ENCODE data around the gene RFPL3. TPM values are rescaled to one million over a fixed set of nuclear protein-coding genes. Genes with fewer than 3 reads are reported as not detected.

RFPL3 gene
- total RNA-seq, 1 donor from 2014 or later: not detected

DNA sequence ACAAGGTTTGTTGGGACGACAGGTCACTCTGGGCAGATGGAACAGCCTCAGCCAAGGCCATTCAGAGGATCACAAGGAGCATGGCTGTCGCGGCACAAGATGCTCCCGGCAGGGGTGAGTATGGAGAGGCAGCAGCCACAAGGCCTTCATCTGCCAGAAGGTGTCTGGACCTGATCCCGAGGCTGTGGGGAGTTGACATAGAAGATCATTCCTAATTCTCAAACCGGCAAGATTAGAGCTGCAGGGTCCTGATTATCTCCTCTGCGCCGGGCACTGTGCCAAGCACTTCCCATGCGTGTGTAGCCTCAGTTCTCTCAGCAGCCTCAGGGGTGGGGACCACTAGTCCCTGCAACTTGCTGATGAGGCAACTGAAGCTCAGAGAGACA is 32.3 kb upstream of the RFPL3 start:
- DNase-seq: no peak
- Mint-ChIP-seq H3K4me1 (ENCODE audit: low read depth, unreplicated experiment) (no peaks in the 10 kb centered on the region), H3K36me3 (ENCODE audit: unreplicated experiment) (peaks cover 11% of the 10 kb centered on the region), H3K27ac (ENCODE audit: unreplicated experiment) (no peak overlapping the region), H3K27me3 (ENCODE audit: unreplicated experiment) (peaks cover 2% of the 10 kb centered on the region), H3K9me3 (ENCODE audit: unreplicated experiment) (peaks cover 3% of the 10 kb centered on the region), H3K4me3 (ENCODE audit: unreplicated experiment) (no peak overlapping the region)
- TF ChIP-seq, protein P1, sequence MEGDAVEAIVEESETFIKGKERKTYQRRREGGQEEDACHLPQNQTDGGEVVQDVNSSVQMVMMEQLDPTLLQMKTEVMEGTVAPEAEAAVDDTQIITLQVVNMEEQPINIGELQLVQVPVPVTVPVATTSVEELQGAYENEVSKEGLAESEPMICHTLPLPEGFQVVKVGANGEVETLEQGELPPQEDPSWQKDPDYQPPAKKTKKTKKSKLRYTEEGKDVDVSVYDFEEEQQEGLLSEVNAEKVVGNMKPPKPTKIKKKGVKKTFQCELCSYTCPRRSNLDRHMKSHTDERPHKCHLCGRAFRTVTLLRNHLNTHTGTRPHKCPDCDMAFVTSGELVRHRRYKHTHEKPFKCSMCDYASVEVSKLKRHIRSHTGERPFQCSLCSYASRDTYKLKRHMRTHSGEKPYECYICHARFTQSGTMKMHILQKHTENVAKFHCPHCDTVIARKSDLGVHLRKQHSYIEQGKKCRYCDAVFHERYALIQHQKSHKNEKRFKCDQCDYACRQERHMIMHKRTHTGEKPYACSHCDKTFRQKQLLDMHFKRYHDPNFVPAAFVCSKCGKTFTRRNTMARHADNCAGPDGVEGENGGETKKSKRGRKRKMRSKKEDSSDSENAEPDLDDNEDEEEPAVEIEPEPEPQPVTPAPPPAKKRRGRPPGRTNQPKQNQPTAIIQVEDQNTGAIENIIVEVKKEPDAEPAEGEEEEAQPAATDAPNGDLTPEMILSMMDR (IDR thresholded peaks at IDR 0.05; ENCODE audit: partially characterized antibody, unreplicated experiment): no peak

DNA sequence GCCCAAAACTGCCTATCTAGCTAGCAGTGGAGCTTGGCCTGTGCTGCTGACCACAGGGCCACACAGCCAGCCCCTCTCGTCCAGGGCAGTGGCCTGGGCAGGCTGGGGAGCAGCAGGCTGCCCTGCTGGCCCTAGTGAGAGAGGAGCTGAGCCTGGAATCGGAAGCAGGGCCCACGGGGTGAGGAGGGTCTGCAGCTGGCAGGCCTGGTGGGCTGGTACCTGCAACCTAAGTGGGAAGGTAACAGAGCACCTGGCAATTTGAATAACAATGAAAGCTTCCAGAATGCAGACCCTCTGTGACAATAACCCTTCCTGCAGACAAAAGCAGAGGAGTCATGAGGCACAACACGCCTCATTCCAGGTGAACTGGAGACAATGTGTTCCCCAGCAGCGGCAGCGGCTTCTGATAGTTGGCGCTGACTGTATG is 31.8 kb upstream of the RFPL3 start:
- H3K27ac Mint-ChIP-seq (ENCODE audit: unreplicated experiment): no peak overlapping the region
- H3K4me3 Mint-ChIP-seq (ENCODE audit: unreplicated experiment): no peak overlapping the region
- TF ChIP-seq, protein P1 (IDR thresholded peaks at IDR 0.05; ENCODE audit: partially characterized antibody, unreplicated experiment): no peak
- no peaks in the 10 kb centered on the region for H3K4me1 Mint-ChIP-seq (ENCODE audit: low read depth, unreplicated experiment)
- peaks cover 3% of the 10 kb centered on the region for H3K9me3 Mint-ChIP-seq (ENCODE audit: unreplicated experiment)
- peaks cover 2% of the 10 kb centered on the region for H3K27me3 Mint-ChIP-seq (ENCODE audit: unreplicated experiment)
- peaks cover 11% of the 10 kb centered on the region for H3K36me3 Mint-ChIP-seq (ENCODE audit: unreplicated experiment)
- DNase-seq: no peak

DNA sequence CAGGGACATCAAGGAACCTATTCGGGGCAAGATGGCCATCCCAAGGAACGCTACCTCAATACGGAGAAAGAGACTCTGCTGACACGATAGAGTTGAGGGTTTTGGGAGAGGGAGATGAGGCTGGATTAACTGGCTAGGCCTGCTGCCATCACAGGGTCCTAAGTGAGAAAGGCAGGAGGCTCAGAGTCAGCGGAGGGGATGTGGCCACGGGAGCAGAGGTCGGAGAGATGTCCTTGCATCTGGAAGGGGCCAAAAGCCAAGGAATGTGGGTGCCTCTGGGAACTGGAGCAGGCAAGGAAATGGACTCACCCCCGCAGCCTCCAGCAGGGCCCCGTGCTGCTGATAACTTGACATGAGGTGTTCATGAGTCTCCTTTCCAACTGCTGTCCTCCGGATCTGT is 31.0 kb upstream of the RFPL3 start:
- H3K27ac Mint-ChIP-seq (ENCODE audit: unreplicated experiment): no peak overlapping the region
- H3K4me3 Mint-ChIP-seq (ENCODE audit: unreplicated experiment): no peak overlapping the region
- H3K36me3 Mint-ChIP-seq (ENCODE audit: unreplicated experiment): peaks cover 11% of the 10 kb centered on the region
- H3K27me3 Mint-ChIP-seq (ENCODE audit: unreplicated experiment): peaks cover 2% of the 10 kb centered on the region
- TF ChIP-seq, protein P1 (IDR thresholded peaks at IDR 0.05; ENCODE audit: partially characterized antibody, unreplicated experiment): no peak
- DNase-seq: no peak
- no peaks in the 10 kb centered on the region for H3K4me1 Mint-ChIP-seq (ENCODE audit: low read depth, unreplicated experiment)
- peaks cover 3% of the 10 kb centered on the region for H3K9me3 Mint-ChIP-seq (ENCODE audit: unreplicated experiment)

DNA sequence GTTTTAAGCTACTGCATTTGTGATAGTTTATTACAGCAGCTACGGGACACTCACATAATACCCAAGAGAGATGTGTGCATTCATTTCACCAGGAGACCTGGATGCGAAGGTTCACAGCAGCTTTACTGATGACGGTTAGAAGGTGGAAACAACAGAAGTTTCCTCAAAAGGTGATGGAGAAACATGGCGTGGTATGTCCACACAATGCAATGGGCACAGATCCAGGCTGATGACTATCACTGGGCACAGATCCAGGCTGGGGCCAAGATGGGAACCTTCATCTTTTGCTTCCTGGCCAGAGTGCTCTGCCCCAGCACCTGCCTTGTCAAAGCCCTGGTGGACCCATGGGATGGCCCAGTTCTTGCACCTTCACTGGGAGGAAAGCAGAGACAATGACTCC is 30.6 kb upstream of the RFPL3 start:
- no peak for DNase-seq
- Mint-ChIP-seq H3K36me3 (ENCODE audit: unreplicated experiment) (peaks cover 11% of the 10 kb centered on the region), H3K4me3 (ENCODE audit: unreplicated experiment) (no peak overlapping the region), H3K9me3 (ENCODE audit: unreplicated experiment) (peaks cover 3% of the 10 kb centered on the region), H3K4me1 (ENCODE audit: low read depth, unreplicated experiment) (no peaks in the 10 kb centered on the region), H3K27ac (ENCODE audit: unreplicated experiment) (no peak overlapping the region), H3K27me3 (ENCODE audit: unreplicated experiment) (peaks cover 3% of the 10 kb centered on the region)
- TF ChIP-seq, protein P1 (IDR thresholded peaks at IDR 0.05; ENCODE audit: partially characterized antibody, unreplicated experiment): no peak

DNA sequence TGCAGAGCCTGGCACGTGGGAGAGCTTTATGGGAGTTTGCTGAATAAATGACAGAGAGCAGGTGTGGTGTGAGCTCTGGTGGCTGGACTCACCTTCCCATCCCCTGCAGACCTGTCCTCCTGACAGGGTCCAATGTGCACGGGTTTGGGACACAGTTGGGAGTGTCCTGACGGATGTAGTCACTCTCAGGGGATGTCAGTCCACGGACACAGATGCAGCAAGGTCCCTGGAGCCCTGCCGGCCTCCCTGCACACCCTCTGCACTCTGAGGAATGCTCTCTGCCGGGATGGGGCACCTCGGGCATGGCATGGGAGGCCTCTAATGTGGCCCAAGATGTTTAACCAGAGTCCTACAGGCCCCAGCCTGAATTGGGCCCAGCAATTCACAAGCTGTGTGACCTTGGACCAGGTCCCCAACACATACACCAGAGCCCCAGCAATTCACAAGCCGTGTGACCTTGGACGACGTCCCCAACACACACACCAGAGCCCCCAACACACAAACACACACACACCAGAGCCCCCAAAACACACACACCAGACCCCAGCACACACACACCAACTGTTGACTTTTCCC is 30.0 kb upstream of the RFPL3 start:
- TF ChIP-seq, protein P1 (IDR thresholded peaks at IDR 0.05; ENCODE audit: partially characterized antibody, unreplicated experiment): no peak
- Mint-ChIP-seq H3K4me1 (ENCODE audit: low read depth, unreplicated experiment) (no peaks in the 10 kb centered on the region), H3K27ac (ENCODE audit: unreplicated experiment) (no peak overlapping the region), H3K36me3 (ENCODE audit: unreplicated experiment) (peaks cover 11% of the 10 kb centered on the region), H3K9me3 (ENCODE audit: unreplicated experiment) (peaks cover 6% of the 10 kb centered on the region), H3K27me3 (ENCODE audit: unreplicated experiment) (peaks cover 4% of the 10 kb centered on the region), H3K4me3 (ENCODE audit: unreplicated experiment) (no peak overlapping the region)
- DNase-seq: no peak
